ENCODE data around the gene CLDN14. TPM values are rescaled to one million over a fixed set of nuclear protein-coding genes. Genes with fewer than 3 reads are reported as not detected.

CLDN14 gene
- polyA plus RNA-seq, 3 donors: not detected

- no peak for TF ChIP-seq CTCF (IDR thresholded peaks at IDR 0.05)
- no peaks in the 10 kb centered on the region for H3K36me3 Mint-ChIP-seq
- H3K27me3 ChIP-seq (ENCODE audit: control insufficient read depth in 2 of 2, insufficient read depth in 2 of 2, low read length in 2 of 2): no peaks in the 10 kb centered on the region
- 74% methylated on average over 4 of the region's 6 CpGs for WGBS (ENCODE audit: insufficient coverage)
- H3K79me2 ChIP-seq (ENCODE audit: insufficient read depth, low read length): no peaks in the 10 kb centered on the region
- peaks cover 2 to 11% (median 8%) of the 10 kb centered on the region in 3 donors for H3K27me3 Mint-ChIP-seq (ENCODE audit: low read depth in 3 of 3)
- H2AFZ ChIP-seq (ENCODE audit: insufficient read depth, low read depth, low read length, poor library complexity, severe bottlenecking): no peak overlapping the region
- no peak for DNase-seq
- no peak overlapping the region for H3K27ac ChIP-seq (ENCODE audit: low read depth in 1 of 2, low read length in 2 of 2)
- H4K20me1 ChIP-seq (ENCODE audit: insufficient read depth, low read length): no peaks in the 10 kb centered on the region
- no peak overlapping the region for H3K4me2 ChIP-seq (replicated peaks; ENCODE audit: extremely low read depth, low read length, poor library complexity, severe bottlenecking)
- no peak overlapping the region for H3K27ac Mint-ChIP-seq
- H3K4me1 Mint-ChIP-seq: no peaks in the 10 kb centered on the region
- H3K4me3 Mint-ChIP-seq: no peak overlapping the region
- H3K9me3 Mint-ChIP-seq: peaks cover 0 to 3% (median 0%) of the 10 kb centered on the region in 7 donors
- intact Hi-C loops (cut with micrococcal nuclease): no loop called here
- H3K9me3 ChIP-seq (replicated peaks in 1 of 2; ENCODE audit: control insufficient read depth in 1 of 2, insufficient read depth in 1 of 2, low read length in 2 of 2): no peaks in the 10 kb centered on the region
- no peaks in the 10 kb centered on the region for H3K36me3 ChIP-seq (replicated peaks in 1 of 2; ENCODE audit: control insufficient read depth in 1 of 2, insufficient read depth in 2 of 2, low read length in 2 of 2)
- H3K4me1 ChIP-seq (ENCODE audit: control insufficient read depth in 1 of 2, insufficient read depth in 2 of 2, low read length in 2 of 2): no peaks in the 10 kb centered on the region
- no peak overlapping the region for H3K4me3 ChIP-seq (replicated peaks in 1 of 3; ENCODE audit: low read depth in 2 of 3, low read length in 3 of 3)
- H3K9ac ChIP-seq (ENCODE audit: insufficient read depth, low read length, poor library complexity, severe bottlenecking): no peak overlapping the region
These were observed 5.3 kb downstream of the CLDN14 start for GRCh38 chr21:36474591-36474990.

- no peak overlapping the region for H3K27ac ChIP-seq (ENCODE audit: low read depth in 1 of 2, low read length in 2 of 2)
- Mint-ChIP-seq H3K4me1 (no peaks in the 10 kb centered on the region), H3K9me3 (peaks cover 0 to 3% (median 0%) of the 10 kb centered on the region in 7 donors), H3K36me3 (no peaks in the 10 kb centered on the region), H3K27ac (no peak overlapping the region), H3K4me3 (no peak overlapping the region), H3K27me3 (ENCODE audit: low read depth in 3 of 3) (peaks cover 2 to 9% (median 8%) of the 10 kb centered on the region in 3 donors)
- H3K36me3 ChIP-seq (replicated peaks in 1 of 2; ENCODE audit: control insufficient read depth in 1 of 2, insufficient read depth in 2 of 2, low read length in 2 of 2): no peaks in the 10 kb centered on the region
- no peaks in the 10 kb centered on the region for H3K79me2 ChIP-seq (ENCODE audit: insufficient read depth, low read length)
- no peak for DNase-seq
- no peaks in the 10 kb centered on the region for H4K20me1 ChIP-seq (ENCODE audit: insufficient read depth, low read length)
- WGBS (ENCODE audit: insufficient coverage): no CpG with 5 or more reads among the region's 1 CpG
- H3K9ac ChIP-seq (ENCODE audit: insufficient read depth, low read length, poor library complexity, severe bottlenecking): no peak overlapping the region
- intact Hi-C loops (cut with micrococcal nuclease): no loop called here
- H3K4me1 ChIP-seq (ENCODE audit: control insufficient read depth in 1 of 2, insufficient read depth in 2 of 2, low read length in 2 of 2): no peaks in the 10 kb centered on the region
- no peak for TF ChIP-seq CTCF (IDR thresholded peaks at IDR 0.05)
- no peak overlapping the region for H3K4me2 ChIP-seq (replicated peaks; ENCODE audit: extremely low read depth, low read length, poor library complexity, severe bottlenecking)
- no peak overlapping the region for H2AFZ ChIP-seq (ENCODE audit: insufficient read depth, low read depth, low read length, poor library complexity, severe bottlenecking)
- no peak overlapping the region for H3K4me3 ChIP-seq (replicated peaks in 1 of 3; ENCODE audit: low read depth in 2 of 3, low read length in 3 of 3)
- no peaks in the 10 kb centered on the region for H3K9me3 ChIP-seq (replicated peaks in 1 of 2; ENCODE audit: control insufficient read depth in 1 of 2, insufficient read depth in 1 of 2, low read length in 2 of 2)
- no peaks in the 10 kb centered on the region for H3K27me3 ChIP-seq (ENCODE audit: control insufficient read depth in 2 of 2, insufficient read depth in 2 of 2, low read length in 2 of 2)
These were observed 6.7 kb downstream of the CLDN14 start for GRCh38 chr21:36473203-36473602.
